Nephron progenitor cell (in vitro differentiated cells): ENCODE measurements around the gene DMD.

Experiments used
- DNase-seq: peaks from one replicate; pipeline ENCODE4 v3.0.0; 2021
- H3K27ac Mint-ChIP-seq: 2 replicates; pipeline ENCODE4 v1.8.0; 2021; ENCODE audit warnings: mild to moderate bottlenecking, moderate library complexity, mixed read lengths
- H3K27me3 Mint-ChIP-seq: 2 replicates; pipeline ENCODE4 v1.8.0; 2021; ENCODE audit warnings: mild to moderate bottlenecking, low read depth, mixed read lengths; ENCODE audit not compliant: poor library complexity
- H3K36me3 Mint-ChIP-seq: 2 replicates; pipeline ENCODE4 v1.8.0; 2021; ENCODE audit warnings: low read depth, mixed read lengths
- H3K4me1 Mint-ChIP-seq: 2 replicates; pipeline ENCODE4 v1.8.0; 2021; ENCODE audit warnings: mixed read lengths
- H3K4me3 Mint-ChIP-seq: 2 replicates; pipeline ENCODE4 v1.8.0; 2021; ENCODE audit warnings: mild to moderate bottlenecking, moderate library complexity, mixed read lengths
- H3K9me3 Mint-ChIP-seq: 2 replicates; pipeline ENCODE4 v1.8.0; 2021; ENCODE audit warnings: mild to moderate bottlenecking, moderate library complexity, mixed read lengths
- CTCF ChIP-seq: fragments of 200-600 bp; sonication (generic); IDR thresholded peaks from 2 replicates; pipeline ENCODE4 v1.5.0; 2021; ENCODE audit warnings: antibody characterized with exemption

DMD gene

DNA sequence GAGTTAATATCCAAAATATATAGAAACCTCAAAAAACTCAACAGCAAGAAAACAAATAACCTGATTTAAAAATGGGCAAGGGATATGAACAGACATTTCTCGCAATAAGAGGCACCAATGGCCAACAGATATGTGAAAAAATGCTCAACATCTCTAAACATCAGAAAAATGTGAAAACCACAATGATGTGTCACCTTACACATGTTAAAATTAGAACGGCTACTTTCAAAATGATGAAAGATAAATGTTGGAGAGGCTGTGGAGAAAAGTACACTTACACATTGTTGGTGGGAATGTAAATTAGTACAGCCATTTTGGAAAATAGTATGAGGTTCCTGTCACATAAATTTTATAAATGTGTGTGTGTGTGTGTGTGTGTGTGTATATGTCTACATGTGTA, 731.3 kb downstream of the DMD start:
- TF ChIP-seq CTCF, result no peak
- Mint-ChIP-seq H3K27ac (no peak overlapping the region), H3K4me1 (no peaks in the 10 kb centered on the region), H3K9me3 (no peaks in the 10 kb centered on the region), H3K4me3 (no peak overlapping the region), H3K27me3 (no peaks in the 10 kb centered on the region), H3K36me3 (no peaks in the 10 kb centered on the region)
- DNase-seq, result no peak

DNA sequence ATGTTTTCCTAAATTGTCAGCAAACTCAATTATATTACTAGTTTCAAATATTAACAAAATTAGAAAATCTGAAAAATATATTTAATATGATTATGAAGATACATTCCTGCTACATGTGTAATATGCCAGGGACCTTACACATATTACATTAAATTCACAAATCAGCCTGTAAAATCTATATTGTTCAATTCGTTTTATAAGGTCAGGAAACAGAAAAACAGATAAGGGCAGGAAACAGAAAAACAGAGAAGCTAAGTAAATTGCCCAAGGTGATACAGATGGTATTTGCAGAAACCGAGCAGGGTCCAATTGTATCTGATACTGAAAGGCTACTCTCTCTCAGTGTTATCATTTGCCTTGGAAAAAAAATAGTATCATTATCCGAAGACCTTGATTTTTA, 739.0 kb downstream of the DMD start:
- H3K36me3 Mint-ChIP-seq, result no peaks in the 10 kb centered on the region

GRCh38 chrX:32455704-32456103, 755.6 kb downstream of the DMD start:
- H3K27me3 Mint-ChIP-seq, result peaks cover 6% of the 10 kb centered on the region
- H3K9me3 Mint-ChIP-seq, result no peaks in the 10 kb centered on the region
- TF ChIP-seq CTCF, result no peak
- H3K27ac Mint-ChIP-seq, result no peak overlapping the region
- DNase-seq, result no peak
- H3K4me1 Mint-ChIP-seq, result no peaks in the 10 kb centered on the region
- H3K4me3 Mint-ChIP-seq, result no peak overlapping the region
- H3K36me3 Mint-ChIP-seq, result no peaks in the 10 kb centered on the region

More for the DNA sequence above, 739.0 kb downstream of the DMD start:
- no peaks in the 10 kb centered on the region for H3K4me1 Mint-ChIP-seq
- H3K4me3 Mint-ChIP-seq, result no peak overlapping the region
- no peak overlapping the region for H3K27ac Mint-ChIP-seq
- H3K9me3 Mint-ChIP-seq, result no peaks in the 10 kb centered on the region
- no peaks in the 10 kb centered on the region for H3K27me3 Mint-ChIP-seq
- no peak for TF ChIP-seq CTCF
- no peak for DNase-seq

GRCh38 chrX:32451954-32452695, 759.2 kb downstream of the DMD start:
- H3K4me1 Mint-ChIP-seq, result no peaks in the 10 kb centered on the region
- peaks cover 2% of the 10 kb centered on the region for H3K27me3 Mint-ChIP-seq
- H3K36me3 Mint-ChIP-seq, result no peaks in the 10 kb centered on the region
- no peak for DNase-seq
- no peak overlapping the region for H3K27ac Mint-ChIP-seq
- no peaks in the 10 kb centered on the region for H3K9me3 Mint-ChIP-seq
- no peak overlapping the region for H3K4me3 Mint-ChIP-seq
- no peak for TF ChIP-seq CTCF

GRCh38 chrX:32448945-32449344, 762.4 kb downstream of the DMD start:
- no peaks in the 10 kb centered on the region for H3K4me1 Mint-ChIP-seq
- H3K27me3 Mint-ChIP-seq, result peaks cover 2% of the 10 kb centered on the region
- H3K9me3 Mint-ChIP-seq, result no peaks in the 10 kb centered on the region
- H3K36me3 Mint-ChIP-seq, result no peaks in the 10 kb centered on the region
- H3K27ac Mint-ChIP-seq, result no peak overlapping the region
- H3K4me3 Mint-ChIP-seq, result no peak overlapping the region
- no peak for DNase-seq
- TF ChIP-seq CTCF, result no peak

DNA sequence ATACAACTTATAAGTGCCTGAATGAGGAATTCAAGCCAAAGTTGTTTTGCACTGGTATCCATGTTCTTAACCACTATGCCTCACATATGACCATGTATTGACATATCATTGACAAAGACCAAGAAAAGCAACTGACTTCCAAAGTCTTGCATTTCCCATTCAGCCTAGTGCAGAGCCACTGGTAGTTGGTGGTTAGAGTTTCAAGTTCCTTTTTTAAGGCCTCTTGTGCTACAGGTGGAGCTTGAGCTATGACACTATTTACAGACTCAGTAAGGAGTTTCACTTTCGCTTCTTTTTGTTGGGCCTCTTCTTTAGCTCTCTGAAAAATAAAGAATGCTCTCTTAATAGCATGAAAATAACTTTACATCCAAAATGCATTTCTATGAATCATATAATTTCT, 763.0 kb downstream of the DMD start:
- H3K9me3 Mint-ChIP-seq, result no peaks in the 10 kb centered on the region
- no peaks in the 10 kb centered on the region for H3K36me3 Mint-ChIP-seq
- no peak overlapping the region for H3K4me3 Mint-ChIP-seq
- H3K27me3 Mint-ChIP-seq, result peaks cover 2% of the 10 kb centered on the region
- H3K27ac Mint-ChIP-seq, result no peak overlapping the region
- DNase-seq, result no peak
- no peaks in the 10 kb centered on the region for H3K4me1 Mint-ChIP-seq
- TF ChIP-seq CTCF, result no peak
